Measurements from ENCODE around the gene CADPS2. TPM values are rescaled to one million over a fixed set of nuclear protein-coding genes. Genes with fewer than 3 reads are reported as not detected.

The CADPS2 gene
- total and polyA plus RNA-seq, 10 of the 15 experiments (the other 5 are each of a cell fraction or from before 2014, with no cell fraction given), result 0.05 to 7.5 (median 0.25) TPM

DNA sequence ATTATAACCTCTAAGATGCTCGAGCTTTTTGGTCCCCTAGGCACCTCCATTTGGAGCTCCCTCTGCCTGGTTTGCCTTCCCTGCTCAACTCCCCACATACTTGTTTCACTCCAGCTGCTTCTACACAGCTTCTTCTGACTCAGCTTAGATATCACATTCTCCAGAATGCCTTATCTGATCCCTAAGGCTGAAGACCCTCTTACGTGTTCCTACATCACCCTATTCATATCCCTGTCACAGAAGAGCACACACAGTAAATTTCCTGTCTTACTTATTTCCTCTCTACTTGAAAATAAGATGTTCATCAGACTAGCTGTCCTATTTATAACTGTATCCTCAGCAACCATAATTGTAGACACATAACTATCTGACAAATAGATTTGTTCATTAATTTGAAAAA is 122.2 kb downstream of the CADPS2 start:
- H3K27me3 ChIP-seq (replicated peaks in 1 of 2; ENCODE audit: control insufficient read depth in 2 of 2, insufficient read depth in 2 of 2, low read length in 1 of 2), result no peaks in the 10 kb centered on the region
- BruUV-seq (replicated peaks), result no TSS peak
- no peak overlapping the region for H2AFZ ChIP-seq (ENCODE audit: control insufficient read depth, low read depth, low read length)
- no peak for DNase-seq (ENCODE audit: low read depth, low spot score)
- ChIA-PET SMC1A (ENCODE audit: uncharacterized antibody, unreplicated experiment) (interaction anchor here (1.1 to 1.6 kb wide), 4 partner anchors 20 to 217 kb away, joined by 3 to 4 read pairs (median 4); no protein-coding TSS in a partner anchor), CTCF (interaction anchor here (1.3 kb wide), 1 partner anchor 10 kb away, joined by 3 read pairs; no protein-coding TSS in a partner anchor), POLR2A (interaction anchor here (0.6 kb wide), 1 partner anchor 25 kb away, joined by 4 read pairs; no protein-coding TSS in a partner anchor), RAD21 (ENCODE audit: unreplicated experiment) (interaction anchor here (0.7 kb wide), 1 partner anchor 10 kb away, joined by 3 read pairs; no protein-coding TSS in a partner anchor)
- no peak overlapping the region for H3K4me2 ChIP-seq (ENCODE audit: control insufficient read depth, insufficient read depth)
- 35% methylated on average over 2 of the region's 2 CpGs for WGBS (ENCODE audit: insufficient coverage, insufficient replicate concordance, low lambda C conversion rate, missing lambda C conversion rate)
- H3K27ac ChIP-seq (ENCODE audit: control insufficient read depth, insufficient read depth), result no peak overlapping the region
- intact Hi-C loops (cut with micrococcal nuclease; ENCODE audit: unreplicated experiment) (no loop called here), in situ Hi-C loops (cut with MboI) (no loop called here)
- H3K4me3 ChIP-seq, result no peak overlapping the region
- no peaks in the 10 kb centered on the region for H3K36me3 ChIP-seq (ENCODE audit: control insufficient read depth in 2 of 2, insufficient read depth in 2 of 2, low read length in 1 of 2)
- TF ChIP-seq BHLHE40 (IDR thresholded peaks at IDR 0.05; ENCODE audit: borderline replicate concordance in 1 of 2, low read depth in 2 of 2, low read length in 1 of 2), result no peak
- TF ChIP-seq TARDBP (IDR thresholded peaks at IDR 0.05; ENCODE audit: borderline replicate concordance), result no peak
- no peak for TF ChIP-seq ESRRA (IDR thresholded peaks at IDR 0.05; ENCODE audit: low read length)
- TF ChIP-seq STAT3 (IDR thresholded peaks at IDR 0.05; ENCODE audit: low read depth, low read length), result no peak
- H3K79me2 ChIP-seq (ENCODE audit: control insufficient read depth, insufficient read depth, low read length), result no peaks in the 10 kb centered on the region
- no peaks in the 10 kb centered on the region for H3K9me3 ChIP-seq (replicated peaks; ENCODE audit: control insufficient read depth, insufficient read depth, low read length)
- no peaks in the 10 kb centered on the region for H3K4me1 ChIP-seq (ENCODE audit: control insufficient read depth, insufficient read depth, low read length)
- FAIRE-seq, result no peak
- no peak overlapping the region for H3K9ac ChIP-seq (ENCODE audit: control insufficient read depth, insufficient read depth, low read length)
- no peaks in the 10 kb centered on the region for H4K20me1 ChIP-seq (ENCODE audit: control insufficient read depth, insufficient read depth)
- ATAC-seq, result no peak

DNA sequence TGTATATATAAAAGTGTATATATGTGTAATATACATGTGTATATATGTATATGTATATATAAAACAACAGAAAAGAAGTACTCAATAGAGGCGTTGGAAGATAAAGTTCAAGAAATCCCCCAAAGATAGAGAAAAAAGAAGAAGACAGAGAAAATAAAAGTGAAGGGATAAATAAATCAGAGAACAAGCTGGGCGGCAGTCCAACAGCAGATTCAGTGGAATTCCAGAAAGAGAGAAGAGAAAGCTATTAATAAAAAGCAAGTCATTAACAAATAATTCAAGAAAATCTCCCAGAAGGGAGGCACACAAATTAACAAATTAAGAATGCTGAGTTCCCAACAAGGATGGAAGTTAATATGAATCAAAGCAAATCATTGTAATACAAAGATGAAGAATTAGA is 124.2 kb downstream of the CADPS2 start:
- Histone ChIP-seq H3K4me2 (ENCODE audit: control insufficient read depth, insufficient read depth) (no peak overlapping the region), H3K4me1 (ENCODE audit: control insufficient read depth, insufficient read depth, low read length) (no peaks in the 10 kb centered on the region), H4K20me1 (ENCODE audit: control insufficient read depth, insufficient read depth) (no peaks in the 10 kb centered on the region), H3K9me3 (replicated peaks; ENCODE audit: control insufficient read depth, insufficient read depth, low read length) (no peaks in the 10 kb centered on the region), H3K27ac (ENCODE audit: control insufficient read depth, insufficient read depth) (no peak overlapping the region), H3K4me3 (no peak overlapping the region), H3K9ac (ENCODE audit: control insufficient read depth, insufficient read depth, low read length) (no peak overlapping the region), H3K79me2 (ENCODE audit: control insufficient read depth, insufficient read depth, low read length) (no peaks in the 10 kb centered on the region), H2AFZ (ENCODE audit: control insufficient read depth, low read depth, low read length) (no peak overlapping the region), H3K27me3 (replicated peaks in 1 of 2; ENCODE audit: control insufficient read depth in 2 of 2, insufficient read depth in 2 of 2, low read length in 1 of 2) (no peaks in the 10 kb centered on the region), H3K36me3 (ENCODE audit: control insufficient read depth in 2 of 2, insufficient read depth in 2 of 2, low read length in 1 of 2) (no peaks in the 10 kb centered on the region)
- FAIRE-seq (no peak), ATAC-seq (no peak), DNase-seq (ENCODE audit: low read depth, low spot score) (no peak)
- in situ Hi-C loops (cut with MboI), result no loop called here
- ChIA-PET POLR2A (interaction anchor here (0.5 kb wide), 1 partner anchor 12 kb away, joined by 3 read pairs; no protein-coding TSS in a partner anchor), RAD21 (ENCODE audit: unreplicated experiment) (no interaction called here), SMC1A (ENCODE audit: uncharacterized antibody, unreplicated experiment) (interaction anchor here (0.7 to 1.3 kb wide), 4 partner anchors 15 to 471 kb away, joined by 3 to 4 read pairs (median 4); no protein-coding TSS in a partner anchor), CTCF (interaction anchor here (0.6 to 1.6 kb wide), 2 partner anchors 25 to 345 kb away, joined by 3 to 4 read pairs; no protein-coding TSS in a partner anchor)
- intact Hi-C loops (cut with micrococcal nuclease; ENCODE audit: unreplicated experiment), result no loop called here
- BruUV-seq (replicated peaks), result no TSS peak
- 53% methylated on average over 2 of the region's 2 CpGs for WGBS (ENCODE audit: insufficient coverage, insufficient replicate concordance, low lambda C conversion rate, missing lambda C conversion rate)
- TF ChIP-seq ZNF274 (IDR thresholded peaks at IDR 0.05; ENCODE audit: insufficient read depth, insufficient read length), result no peak
- TF ChIP-seq HDAC2 (IDR thresholded peaks at IDR 0.05), result no peak
- TF ChIP-seq, protein P1, sequence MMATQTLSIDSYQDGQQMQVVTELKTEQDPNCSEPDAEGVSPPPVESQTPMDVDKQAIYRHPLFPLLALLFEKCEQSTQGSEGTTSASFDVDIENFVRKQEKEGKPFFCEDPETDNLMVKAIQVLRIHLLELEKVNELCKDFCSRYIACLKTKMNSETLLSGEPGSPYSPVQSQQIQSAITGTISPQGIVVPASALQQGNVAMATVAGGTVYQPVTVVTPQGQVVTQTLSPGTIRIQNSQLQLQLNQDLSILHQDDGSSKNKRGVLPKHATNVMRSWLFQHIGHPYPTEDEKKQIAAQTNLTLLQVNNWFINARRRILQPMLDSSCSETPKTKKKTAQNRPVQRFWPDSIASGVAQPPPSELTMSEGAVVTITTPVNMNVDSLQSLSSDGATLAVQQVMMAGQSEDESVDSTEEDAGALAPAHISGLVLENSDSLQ (IDR thresholded peaks at IDR 0.05), result no peak
- TF ChIP-seq, protein P2, sequence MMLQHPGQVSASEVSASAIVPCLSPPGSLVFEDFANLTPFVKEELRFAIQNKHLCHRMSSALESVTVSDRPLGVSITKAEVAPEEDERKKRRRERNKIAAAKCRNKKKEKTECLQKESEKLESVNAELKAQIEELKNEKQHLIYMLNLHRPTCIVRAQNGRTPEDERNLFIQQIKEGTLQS (IDR thresholded peaks at IDR 0.05; ENCODE audit: borderline replicate concordance, extremely low read depth, low read depth, low read length), result no peak
- no peak for TF ChIP-seq EED (IDR thresholded peaks at IDR 0.05; ENCODE audit: low read depth)
- TF ChIP-seq, protein P3, sequence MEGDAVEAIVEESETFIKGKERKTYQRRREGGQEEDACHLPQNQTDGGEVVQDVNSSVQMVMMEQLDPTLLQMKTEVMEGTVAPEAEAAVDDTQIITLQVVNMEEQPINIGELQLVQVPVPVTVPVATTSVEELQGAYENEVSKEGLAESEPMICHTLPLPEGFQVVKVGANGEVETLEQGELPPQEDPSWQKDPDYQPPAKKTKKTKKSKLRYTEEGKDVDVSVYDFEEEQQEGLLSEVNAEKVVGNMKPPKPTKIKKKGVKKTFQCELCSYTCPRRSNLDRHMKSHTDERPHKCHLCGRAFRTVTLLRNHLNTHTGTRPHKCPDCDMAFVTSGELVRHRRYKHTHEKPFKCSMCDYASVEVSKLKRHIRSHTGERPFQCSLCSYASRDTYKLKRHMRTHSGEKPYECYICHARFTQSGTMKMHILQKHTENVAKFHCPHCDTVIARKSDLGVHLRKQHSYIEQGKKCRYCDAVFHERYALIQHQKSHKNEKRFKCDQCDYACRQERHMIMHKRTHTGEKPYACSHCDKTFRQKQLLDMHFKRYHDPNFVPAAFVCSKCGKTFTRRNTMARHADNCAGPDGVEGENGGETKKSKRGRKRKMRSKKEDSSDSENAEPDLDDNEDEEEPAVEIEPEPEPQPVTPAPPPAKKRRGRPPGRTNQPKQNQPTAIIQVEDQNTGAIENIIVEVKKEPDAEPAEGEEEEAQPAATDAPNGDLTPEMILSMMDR (IDR thresholded peaks at IDR 0.05 in 2 of 3, conservative IDR thresholded peaks at IDR 0.05 in 1 of 3; ENCODE audit: control insufficient read depth in 2 of 3, extremely low read depth in 1 of 3, insufficient read depth in 1 of 3, low read depth in 3 of 3, low read length in 3 of 3), result no peak
- TF ChIP-seq NBN (IDR thresholded peaks at IDR 0.05), result no peak
- TF ChIP-seq CHD2 (IDR thresholded peaks at IDR 0.05; ENCODE audit: borderline replicate concordance, low read depth, low read length), result no peak
- no peak for TF ChIP-seq CHD1 (IDR thresholded peaks at IDR 0.05; ENCODE audit: low read depth, low read length)
- no peak for TF ChIP-seq TCF3 (IDR thresholded peaks at IDR 0.05; ENCODE audit: borderline replicate concordance, insufficient read depth, low read depth, low read length)
